Measurements from ENCODE around the gene SPATC1L.

Gene SPATC1L

DNA sequence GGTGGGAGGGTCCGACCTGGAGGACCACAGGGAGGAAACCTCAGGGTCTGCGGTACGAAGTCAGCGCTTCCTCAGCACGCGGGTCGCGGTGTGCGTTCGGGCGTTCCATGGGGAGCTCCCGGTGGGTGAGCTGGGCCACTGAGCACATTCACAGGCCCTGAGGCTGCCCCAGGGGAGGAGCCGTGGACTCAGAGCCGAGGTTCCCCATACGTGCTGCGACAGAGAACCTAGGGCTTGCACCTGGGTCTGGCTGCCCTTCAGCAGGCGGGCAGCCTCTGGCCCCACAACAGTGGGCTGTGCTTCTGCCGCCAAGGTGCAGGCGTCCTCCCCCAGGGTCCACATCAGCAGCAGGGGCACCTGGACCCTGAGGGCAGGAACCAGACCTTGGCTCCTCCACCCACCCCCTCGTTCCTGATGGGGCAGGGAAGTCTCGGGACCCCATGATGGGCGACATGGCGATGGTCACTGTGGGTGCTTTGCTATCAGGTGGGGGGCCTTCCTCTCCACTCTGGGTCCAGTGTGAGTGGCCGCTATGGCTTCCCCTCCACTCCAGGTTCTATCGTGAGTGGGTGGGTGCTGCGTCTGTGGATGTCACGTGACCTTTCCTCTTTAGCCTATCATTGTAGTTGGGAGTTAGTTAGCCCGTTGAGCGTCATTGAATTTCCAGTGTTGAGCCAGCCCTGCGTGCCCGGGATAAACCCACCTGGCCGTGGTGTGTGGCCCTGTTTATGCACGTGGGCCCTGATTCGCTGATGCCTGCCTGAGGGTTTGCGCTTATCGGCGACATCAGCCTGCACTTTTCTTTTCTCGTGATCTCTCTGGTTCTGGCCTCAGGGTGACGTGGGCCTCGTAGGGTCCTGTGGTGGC is 56.8 kb downstream of the SPATC1L start:
- TF ChIP-seq, protein P1, sequence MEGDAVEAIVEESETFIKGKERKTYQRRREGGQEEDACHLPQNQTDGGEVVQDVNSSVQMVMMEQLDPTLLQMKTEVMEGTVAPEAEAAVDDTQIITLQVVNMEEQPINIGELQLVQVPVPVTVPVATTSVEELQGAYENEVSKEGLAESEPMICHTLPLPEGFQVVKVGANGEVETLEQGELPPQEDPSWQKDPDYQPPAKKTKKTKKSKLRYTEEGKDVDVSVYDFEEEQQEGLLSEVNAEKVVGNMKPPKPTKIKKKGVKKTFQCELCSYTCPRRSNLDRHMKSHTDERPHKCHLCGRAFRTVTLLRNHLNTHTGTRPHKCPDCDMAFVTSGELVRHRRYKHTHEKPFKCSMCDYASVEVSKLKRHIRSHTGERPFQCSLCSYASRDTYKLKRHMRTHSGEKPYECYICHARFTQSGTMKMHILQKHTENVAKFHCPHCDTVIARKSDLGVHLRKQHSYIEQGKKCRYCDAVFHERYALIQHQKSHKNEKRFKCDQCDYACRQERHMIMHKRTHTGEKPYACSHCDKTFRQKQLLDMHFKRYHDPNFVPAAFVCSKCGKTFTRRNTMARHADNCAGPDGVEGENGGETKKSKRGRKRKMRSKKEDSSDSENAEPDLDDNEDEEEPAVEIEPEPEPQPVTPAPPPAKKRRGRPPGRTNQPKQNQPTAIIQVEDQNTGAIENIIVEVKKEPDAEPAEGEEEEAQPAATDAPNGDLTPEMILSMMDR (conservative IDR thresholded peaks at IDR 0.05; ENCODE audit: low read length), result no peak
- no peak for DNase-seq (ENCODE audit: low read depth)

DNA sequence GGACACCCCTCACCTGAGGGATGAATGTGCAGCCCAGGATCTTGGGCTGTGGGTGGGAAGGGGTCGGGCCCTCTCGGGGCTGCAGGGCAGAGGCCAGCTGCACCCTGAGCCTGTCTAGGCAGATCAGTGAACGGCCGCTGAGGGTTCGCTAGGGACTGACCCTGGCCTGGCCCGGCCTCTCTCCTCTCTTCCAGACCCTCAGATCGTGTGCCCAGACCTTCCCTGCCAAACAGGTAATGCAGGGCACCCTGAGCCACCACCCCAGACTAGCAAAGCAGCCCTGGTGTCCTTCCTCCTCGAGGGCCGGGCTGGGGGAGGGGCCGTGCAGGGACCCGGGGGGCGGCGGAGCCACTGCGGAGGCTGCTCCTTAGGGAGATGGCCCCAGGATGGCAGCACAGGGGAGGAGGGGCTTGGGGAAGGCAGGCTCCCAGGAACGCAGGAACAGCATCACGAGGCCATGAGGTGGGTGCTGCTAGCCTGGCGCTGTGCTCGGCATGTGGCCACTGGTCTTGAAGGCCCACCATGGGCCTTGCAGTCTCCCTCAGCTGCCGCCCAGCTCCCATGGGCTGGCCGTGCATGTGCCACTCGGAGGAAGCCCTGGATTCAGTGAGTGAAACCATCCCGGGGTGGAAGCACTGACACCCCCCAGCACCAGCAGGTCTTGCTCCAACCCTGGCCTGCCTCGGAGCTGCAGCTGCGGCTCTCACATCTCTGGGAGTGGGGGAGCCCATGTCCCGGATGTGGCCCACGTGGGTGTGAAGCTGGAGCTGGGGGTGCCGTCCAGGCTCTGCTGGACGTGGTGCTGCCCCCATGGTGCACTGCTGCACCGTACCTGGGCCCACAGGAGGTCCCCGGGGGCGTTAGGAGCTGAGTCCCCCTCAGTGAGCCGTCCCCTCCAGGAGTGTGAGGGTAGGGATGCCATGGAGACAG is 57.7 kb downstream of the SPATC1L start:
- TF ChIP-seq, protein P1 (conservative IDR thresholded peaks at IDR 0.05; ENCODE audit: low read length), result no peak
- no peak overlapping the region for H3K4me3 ChIP-seq (ENCODE audit: low read length)
- no peak for DNase-seq (ENCODE audit: low read depth)

More for the DNA sequence above, 56.8 kb downstream of the SPATC1L start:
- H3K4me3 ChIP-seq (ENCODE audit: low read length), result no peak overlapping the region

DNA sequence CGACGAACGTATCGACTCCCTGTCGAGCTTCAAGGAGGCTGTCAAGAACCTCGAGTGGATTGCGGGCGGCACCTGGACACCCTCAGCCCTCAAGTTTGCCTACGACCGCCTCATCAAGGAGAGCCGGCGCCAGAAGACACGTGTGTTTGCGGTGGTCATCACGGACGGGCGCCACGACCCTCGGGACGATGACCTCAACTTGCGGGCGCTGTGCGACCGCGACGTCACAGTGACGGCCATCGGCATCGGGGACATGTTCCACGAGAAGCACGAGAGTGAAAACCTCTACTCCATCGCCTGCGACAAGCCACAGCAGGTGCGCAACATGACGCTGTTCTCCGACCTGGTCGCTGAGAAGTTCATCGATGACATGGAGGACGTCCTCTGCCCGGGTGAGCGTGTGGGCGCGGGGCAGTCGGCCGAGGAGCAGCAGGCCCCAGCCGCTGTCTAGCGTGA is 58.4 kb downstream of the SPATC1L start:
- TF ChIP-seq, protein P1 (conservative IDR thresholded peaks at IDR 0.05; ENCODE audit: low read length), result no peak

DNA sequence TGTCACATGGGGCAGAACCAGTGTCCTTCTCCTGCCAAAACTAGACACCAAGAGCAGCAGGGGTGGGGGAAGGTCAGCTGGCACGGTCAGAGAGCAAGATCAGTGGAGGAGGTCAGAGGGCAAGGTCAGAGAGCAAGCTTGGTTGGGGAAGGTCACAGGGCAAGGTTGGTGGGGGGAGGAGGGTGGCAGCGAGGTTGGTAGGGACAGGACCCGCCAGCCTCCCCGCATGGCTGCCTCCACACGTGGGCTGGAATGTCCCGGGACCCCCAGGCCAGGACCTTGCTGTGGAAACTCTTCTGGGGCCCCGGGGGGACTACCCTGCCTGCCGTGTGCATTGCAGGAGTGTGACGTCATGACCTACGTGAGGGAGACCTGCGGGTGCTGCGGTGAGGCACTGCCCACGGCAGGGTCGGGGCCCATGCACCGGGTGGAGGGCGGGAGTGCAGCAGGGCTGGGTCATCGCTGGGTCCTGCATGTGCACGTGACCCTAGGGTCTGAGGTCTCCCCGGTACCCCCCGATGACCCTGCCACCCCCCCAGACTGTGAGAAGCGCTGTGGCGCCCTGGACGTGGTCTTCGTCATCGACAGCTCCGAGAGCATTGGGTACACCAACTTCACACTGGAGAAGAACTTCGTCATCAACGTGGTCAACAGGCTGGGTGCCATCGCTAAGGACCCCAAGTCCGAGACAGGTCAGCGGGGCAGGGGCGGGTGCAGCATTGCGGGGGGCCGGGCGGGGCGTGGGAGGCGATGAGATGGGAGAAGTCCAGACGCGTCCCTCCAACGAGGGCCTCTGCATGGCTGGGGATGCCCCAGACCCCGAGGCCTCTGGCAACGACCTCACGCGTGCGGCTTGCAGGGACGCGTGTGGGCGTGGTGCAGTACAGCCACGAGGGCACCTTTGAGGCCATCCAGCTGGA is 59.1 kb downstream of the SPATC1L start:
- TF ChIP-seq, protein P1 (conservative IDR thresholded peaks at IDR 0.05; ENCODE audit: low read length), result no peak
- no peak for DNase-seq (ENCODE audit: low read depth)
- H3K4me3 ChIP-seq (ENCODE audit: low read length), result no peak overlapping the region

More for the DNA sequence above, 58.4 kb downstream of the SPATC1L start:
- H3K4me3 ChIP-seq (ENCODE audit: low read length), result no peak overlapping the region
- DNase-seq (ENCODE audit: low read depth), result no peak

DNA sequence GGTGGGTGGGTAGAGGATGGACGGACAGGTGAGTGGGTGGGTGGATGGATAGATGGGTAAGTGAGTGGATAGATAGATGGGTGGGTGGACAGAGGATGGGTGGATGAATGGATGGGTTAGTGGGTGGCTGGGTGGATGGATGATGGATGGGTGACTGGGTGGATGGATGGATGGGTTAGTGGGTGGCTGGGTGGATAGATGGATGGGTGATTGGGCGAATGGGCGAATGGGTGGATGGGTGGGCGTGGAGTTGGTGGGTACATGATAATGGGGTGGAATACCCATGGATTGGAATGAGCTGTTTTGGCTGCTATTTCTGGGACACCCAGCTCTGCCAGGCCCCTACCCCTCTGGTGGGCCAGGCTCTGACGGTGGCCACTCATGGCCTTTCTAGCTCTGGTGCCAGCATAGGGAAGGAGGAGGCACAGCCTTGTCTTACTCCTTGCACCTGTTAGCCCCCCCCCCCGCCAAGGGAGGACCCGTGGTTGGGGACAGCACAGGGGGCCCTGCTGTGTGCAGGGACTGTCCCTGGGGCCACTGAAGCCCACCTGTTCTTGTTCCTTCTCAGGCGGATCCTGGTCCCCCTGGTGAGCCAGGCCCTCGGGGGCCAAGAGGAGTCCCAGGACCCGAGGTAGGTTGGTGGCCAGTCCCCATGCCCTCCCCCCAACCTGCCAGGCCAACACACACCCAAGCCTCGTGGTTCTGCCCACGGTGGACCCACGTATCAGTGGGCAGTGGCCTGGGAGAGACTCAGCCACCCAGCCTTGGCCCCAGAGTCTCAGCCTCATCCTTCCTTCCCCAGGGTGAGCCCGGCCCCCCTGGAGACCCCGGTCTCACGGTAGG is 60.0 kb downstream of the SPATC1L start:
- TF ChIP-seq, protein P1 (conservative IDR thresholded peaks at IDR 0.05; ENCODE audit: low read length), result no peak
- no peak for DNase-seq (ENCODE audit: low read depth)
- no peak overlapping the region for H3K4me3 ChIP-seq (ENCODE audit: low read length)
